ENCODE measurements around the gene PURB.
"Not testable (repeated sequence)": the region's sequence is repeated elsewhere in the genome, so short reads cannot be mapped to it uniquely, and the experiment has no call there.

The PURB gene

GRCh38 chr7:44891791-44892190 is 6.5 kb upstream of the PURB start:
- no peak for DNase-seq (ENCODE audit: low read depth in 2 of 2)

- peak in 1 of 2 donors; percentile 13 for DNase-seq (ENCODE audit: low read depth in 2 of 2)
These were observed 6.0 kb upstream of the PURB start for GRCh38 chr7:44891372-44891771.

GRCh38 chr7:44889086-44889781 is 3.9 kb upstream of the PURB start:
- DNase-seq (ENCODE audit: low read depth in 2 of 2) = no peak

GRCh38 chr7:44887293-44887692 is 2.0 kb upstream of the PURB start:
- no peak for DNase-seq (ENCODE audit: low read depth in 2 of 2)

DNA sequence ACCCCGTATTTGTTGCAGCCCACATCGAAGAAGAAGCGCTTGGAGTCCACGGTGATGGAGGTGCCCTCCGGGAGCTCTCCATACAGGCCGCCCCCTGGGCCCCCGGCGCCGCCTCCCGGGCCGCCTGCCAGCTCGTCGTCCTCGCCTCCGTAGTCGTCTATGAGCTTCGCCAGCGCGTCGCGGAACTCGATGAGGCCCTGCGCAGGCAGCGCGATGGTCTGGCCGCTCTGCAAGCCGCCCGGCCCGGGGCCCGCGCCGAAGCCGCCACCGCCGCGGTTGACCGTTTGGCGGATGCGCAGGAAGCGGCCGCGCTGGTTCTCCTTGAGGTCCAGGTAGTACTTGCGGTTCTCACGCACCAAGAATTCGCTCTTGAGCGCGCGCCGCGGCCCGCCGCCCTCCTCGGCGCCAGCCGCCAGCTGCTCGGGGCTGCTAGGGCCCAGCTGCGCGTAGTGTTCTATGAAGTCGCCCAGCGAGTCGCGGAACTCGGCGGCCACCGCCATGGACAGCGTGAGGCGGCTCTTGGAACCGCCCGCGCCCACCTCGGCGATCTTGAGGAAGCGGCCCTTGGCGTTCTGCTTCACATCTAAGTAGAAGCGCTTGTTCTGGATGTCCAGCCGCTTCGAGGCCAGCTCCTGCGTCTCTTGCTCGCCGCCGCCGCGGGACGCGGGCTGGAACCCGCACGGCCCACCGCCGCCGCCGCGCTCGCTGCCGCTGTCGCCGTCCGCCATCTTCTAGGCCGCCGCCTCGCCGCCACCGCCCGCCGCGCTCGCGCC is 523 bp downstream of the PURB start:
- DNase-seq (ENCODE audit: low read depth in 2 of 2) = peak; percentile 24 to 27

DNA sequence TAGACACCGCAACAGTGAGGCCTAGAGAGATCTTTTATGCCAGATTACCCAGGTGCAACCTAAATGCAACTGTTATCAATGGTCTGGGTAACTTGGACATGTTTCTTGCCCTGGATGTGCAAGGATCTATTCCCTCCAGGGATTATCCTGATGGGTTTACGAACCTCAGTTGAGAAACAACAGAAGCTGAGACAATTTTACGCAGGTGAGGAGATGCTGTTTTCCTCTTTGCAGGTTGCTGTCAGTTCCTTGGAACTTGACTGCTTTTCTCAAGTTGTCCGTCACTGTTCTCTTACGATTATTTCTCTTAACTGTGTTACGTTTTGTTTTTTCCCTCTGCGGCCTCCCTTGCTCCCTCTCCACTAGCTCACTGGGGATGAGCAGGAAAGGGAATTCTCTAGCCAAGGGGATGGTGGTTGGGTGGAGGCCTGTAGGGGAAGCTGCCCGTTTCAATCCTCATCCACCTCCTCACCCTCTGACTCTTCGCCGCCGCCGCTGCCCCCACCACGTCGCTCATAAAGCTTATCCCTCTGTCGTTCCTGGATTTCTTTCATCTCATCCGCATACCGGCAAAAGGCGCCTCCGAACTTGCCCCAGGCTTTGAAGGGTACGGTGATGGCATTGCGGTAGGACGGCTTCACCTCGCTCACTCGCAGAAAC is 1.2 kb downstream of the PURB start:
- DNase-seq (ENCODE audit: low read depth in 2 of 2) = no peak

DNA sequence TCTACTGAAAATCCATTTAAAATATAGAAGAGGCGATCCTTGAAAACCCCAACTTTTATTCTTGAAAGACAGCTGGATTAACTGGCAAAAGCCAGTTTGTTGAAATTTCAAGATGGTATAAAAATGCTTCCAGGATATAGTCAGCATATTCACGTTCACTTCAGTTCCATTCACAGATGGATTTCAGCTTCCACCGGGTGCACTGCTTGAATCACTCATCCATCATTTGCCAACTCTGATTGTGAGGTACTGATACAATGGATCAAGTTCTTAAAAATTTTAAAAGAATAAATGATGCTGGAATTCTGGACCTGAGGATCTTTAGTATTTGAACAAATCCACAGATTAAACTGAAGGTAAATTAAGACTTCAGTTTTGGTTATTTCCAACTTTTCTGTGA is 2.4 kb downstream of the PURB start:
- no peak for DNase-seq (ENCODE audit: low read depth in 2 of 2)

GRCh38 chr7:44881610-44882009 is 3.7 kb downstream of the PURB start:
- no peak for DNase-seq (ENCODE audit: low read depth in 2 of 2)

DNA sequence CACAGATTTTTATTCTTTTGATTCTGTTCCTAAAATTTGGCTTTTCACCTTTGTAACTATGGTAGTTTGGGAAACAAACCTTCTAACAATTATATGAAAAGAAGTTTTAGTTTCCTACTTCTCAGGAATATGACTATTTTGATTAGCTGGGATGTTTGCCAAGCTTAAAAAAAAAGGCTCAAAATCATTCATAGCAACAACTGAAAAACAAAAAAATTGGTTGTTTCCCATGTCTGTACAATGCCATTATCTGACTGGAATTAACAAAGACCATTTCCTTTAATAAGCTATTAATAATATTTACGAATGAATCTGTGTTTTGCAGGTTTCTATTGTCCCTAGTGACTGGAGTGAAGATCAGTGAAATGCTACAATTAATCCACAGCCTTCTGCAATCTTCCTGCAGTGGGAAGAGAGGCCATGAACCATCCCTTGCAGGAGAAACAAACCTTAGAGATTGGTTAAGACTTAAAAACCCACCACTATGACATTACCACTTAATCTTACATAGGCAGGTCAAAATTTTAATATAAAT is 4.2 kb downstream of the PURB start:
- no peak for DNase-seq (ENCODE audit: low read depth in 2 of 2)

DNA sequence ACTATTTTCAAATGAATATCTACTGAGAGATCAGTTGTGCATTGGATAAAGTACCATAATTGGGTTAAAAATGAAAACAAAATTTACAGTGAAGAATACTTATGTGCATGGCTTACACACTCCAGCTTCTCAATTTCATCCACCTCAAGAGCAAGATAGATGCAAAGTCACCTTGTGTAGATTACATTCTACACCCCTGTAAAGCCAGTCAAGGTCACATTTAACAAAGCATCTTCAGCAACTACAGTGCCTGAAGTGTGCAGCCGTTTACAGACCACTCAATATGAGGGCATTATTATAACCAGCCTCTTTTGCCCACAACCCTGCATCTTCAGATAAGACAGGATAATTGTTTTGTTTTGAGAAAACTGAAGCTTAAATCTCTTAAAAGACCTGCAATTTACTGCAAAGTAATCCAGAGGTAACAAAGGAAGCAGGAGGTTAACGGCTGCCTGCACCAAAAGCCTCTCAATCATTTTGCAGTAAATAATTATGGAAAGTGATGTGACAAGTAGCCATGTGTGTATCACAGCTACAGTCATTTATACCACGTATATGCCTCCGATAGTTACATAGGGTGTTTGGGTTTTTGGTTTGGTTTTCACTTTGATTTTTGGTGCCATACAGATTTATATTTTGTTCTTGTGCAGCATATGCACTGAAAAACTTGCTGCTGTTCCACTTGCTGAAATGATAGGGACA is 4.9 kb downstream of the PURB start:
- no peak for DNase-seq (ENCODE audit: low read depth in 2 of 2)

GRCh38 chr7:44876393-44876792 is 8.9 kb downstream of the PURB start:
- DNase-seq (ENCODE audit: low read depth in 2 of 2) = no peak

DNA sequence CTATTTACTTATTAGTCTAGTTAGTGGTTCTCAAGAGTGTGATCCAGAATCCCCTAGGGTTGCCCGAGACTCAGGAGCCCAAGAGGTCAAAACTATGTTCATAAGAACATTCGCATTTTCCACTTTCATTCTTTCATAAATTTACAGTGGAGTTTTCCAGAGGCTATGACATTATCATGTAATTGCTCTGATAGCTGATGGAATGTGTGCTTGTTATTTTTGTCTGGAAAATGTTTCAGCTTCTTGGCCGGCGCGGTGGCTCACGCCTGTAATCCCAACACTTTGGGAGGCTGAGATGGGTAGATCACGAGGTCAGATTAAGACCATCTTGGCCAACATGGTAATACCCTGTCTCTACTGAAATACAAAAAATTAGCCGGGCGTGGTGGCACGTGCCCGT is 10.1 kb downstream of the PURB start:
- no peak for DNase-seq (ENCODE audit: low read depth in 2 of 2)

GRCh38 chr7:44872787-44873186 is 12.5 kb downstream of the PURB start:
- no peak for DNase-seq (ENCODE audit: low read depth in 2 of 2)

DNA sequence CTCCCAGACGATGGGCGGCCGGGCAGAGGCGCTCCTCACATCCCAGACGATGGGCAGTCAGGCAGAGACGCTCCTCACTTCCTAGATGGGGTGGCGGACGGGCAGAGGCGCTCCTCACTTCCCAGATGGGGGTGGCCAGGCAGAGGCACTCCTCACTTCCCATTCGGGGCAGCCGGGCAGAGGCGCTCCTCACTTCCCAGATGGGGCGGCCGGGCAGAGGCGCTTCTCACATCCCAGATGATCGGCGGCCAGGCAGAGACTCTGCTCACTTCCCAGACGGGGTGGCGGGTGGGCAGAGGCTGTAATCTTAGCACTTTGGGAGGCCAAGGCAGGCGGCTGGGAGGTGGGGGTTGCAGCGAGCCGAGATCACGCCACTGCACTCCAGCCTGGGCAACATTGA is 13.4 kb downstream of the PURB start:
- not testable (repeated sequence) for DNase-seq (ENCODE audit: low read depth in 2 of 2)

- not testable (repeated sequence) for DNase-seq (ENCODE audit: low read depth in 2 of 2)
These were observed 14.6 kb downstream of the PURB start for GRCh38 chr7:44870780-44871179.

DNA sequence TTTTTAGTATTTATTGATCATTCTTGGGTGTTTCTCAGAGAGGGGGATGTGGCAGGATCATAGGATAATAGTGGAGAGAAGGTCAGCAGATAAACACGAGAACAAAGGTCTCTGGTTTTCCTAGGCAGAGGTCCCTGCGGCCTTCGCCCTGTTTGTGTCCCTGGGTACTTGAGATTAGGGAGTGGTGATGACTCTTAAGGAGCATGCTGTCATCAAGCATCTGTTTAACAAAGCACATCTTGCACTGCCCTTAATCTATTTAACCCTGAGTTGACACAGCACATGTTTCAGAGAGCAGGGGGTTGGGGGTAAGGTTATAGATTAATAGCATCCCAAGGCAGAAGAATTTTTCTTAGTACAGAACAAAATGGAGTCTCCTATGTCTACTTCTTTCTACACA is 15.0 kb downstream of the PURB start:
- not testable (repeated sequence) for DNase-seq (ENCODE audit: low read depth in 2 of 2)

DNA sequence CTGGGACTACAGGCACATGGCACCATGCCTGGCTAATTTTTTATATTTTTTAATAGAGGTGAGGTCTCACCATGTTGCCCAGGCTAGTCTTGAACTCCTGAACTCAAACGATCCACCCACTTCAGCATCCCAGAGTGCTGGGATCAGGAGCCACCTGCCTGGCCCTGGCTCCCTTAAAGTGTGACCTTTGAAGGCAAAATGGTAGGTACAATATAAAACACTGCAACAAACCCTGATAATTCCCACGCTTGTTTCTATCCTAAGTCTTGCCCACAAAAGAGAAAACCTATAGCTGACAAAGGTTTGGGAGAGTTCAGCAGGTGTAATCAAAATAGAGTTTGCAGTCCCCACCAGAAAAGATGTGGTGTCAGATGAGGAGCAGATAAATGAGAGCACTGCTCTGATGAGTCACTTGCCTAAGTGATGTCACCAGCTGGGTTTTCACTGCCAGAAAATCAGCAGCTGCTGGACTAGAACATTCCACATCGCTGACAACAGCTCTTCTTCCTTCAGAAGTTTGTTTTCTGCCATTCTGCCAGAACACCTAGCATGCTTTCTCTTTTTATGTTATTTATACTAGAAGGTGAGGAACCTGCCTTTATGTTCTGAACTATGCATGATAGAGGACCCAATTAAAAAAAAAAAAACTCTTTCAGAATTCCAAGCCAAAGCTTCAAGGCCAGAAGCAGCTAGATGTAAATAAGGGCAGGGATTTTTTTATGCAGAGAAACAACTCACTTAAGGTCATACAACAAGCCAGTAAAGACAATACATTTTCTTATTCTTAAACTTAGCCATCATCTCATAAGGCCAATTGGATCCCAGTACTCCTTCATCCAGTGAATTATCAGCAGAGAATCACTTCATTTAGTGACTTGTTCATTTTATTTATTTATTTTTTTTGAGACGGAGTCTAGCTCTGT is 18.0 kb downstream of the PURB start:
- DNase-seq (ENCODE audit: low read depth in 2 of 2) = no peak

- not testable (repeated sequence) for DNase-seq (ENCODE audit: low read depth in 2 of 2)
These were observed 23.4 kb downstream of the PURB start for GRCh38 chr7:44861949-44862348.

GRCh38 chr7:44858161-44858560 is 27.2 kb downstream of the PURB start:
- DNase-seq (ENCODE audit: low read depth in 2 of 2) = no peak

DNA sequence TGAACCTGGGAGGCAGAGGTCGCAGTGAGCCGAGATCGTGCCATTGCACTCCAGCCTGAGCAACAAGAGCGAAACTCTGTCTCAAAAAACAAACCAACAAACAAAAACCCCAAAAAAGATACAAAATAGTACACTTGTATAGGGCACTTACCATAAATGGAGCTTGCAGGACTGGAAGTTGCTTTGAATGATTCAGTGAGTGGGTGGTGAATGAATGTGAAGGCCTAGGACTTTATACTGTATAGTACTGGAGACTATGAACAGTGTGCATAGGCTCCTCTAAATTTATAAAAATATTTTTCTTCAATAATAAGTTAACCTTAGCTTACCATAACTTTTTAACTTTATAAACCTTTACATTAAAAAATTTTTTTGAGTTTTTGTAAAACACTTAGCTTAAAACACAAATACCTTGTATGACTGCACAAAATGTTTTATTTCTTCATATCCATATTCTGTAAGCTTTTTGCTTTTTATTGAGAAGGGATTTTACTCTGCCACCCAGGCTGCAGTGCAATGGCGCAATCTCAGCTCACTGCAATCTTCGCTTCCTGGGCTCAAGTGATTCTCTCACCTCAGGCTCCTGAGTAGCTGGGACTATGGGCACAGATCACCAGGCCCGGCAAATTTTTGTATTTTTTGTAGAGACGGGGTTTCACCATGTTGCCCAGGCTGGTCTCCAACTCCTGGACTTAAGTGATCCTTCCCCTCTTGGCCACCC is 30.5 kb downstream of the PURB start:
- no peak for DNase-seq (ENCODE audit: low read depth in 2 of 2)
